ENCODE measurements around the gene BTBD18.

DNA sequence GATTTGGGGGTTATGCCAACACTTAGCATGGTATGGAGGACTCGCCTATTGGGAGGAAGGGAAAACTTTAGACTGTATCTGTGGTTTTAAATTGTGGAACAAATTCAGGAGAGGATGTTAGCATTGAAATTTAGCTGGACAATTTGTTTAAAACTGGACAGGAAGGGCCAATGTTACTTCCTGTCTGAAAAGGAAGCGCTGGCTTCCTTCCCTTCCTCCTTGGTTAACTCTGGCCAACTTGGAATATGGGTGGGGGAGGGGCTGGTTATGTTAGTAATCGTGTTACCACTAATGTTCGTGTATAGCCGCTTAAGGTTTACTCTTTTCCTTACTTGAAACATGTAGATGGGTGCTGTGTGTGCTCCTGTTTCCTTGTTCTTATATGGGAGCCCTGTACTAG, 23.9 kb upstream of the BTBD18 start:
- TF ChIP-seq CTCF (optimal IDR thresholded peaks at IDR 0.05 in 1 of 3, IDR thresholded peaks at IDR 0.05 in 1 of 3, conservative IDR thresholded peaks at IDR 0.05 in 1 of 3; ENCODE audit: extremely low read depth in 1 of 3, insufficient read depth in 2 of 3, low read length in 3 of 3) (no peak), EZH2 (IDR thresholded peaks at IDR 0.05; ENCODE audit: low read length) (no peak)

Measured in keratinocyte (primary cell).